Bone marrow (tissue), 2 donors: Measurements from ENCODE around the gene REV3L.
A peak's percentile ranks its signal among the peaks of the same experiment; 100 is the strongest.
"Not testable (repeated sequence)": the region's sequence is repeated elsewhere in the genome, so short reads cannot be mapped to it uniquely, and the experiment has no call there.

ENCODE experiments used
- DNase-seq, 2 donors: peaks; one replicate each; lab custom pipeline; 2025; lab: John Stamatoyannopoulos, UW

REV3L gene

DNA sequence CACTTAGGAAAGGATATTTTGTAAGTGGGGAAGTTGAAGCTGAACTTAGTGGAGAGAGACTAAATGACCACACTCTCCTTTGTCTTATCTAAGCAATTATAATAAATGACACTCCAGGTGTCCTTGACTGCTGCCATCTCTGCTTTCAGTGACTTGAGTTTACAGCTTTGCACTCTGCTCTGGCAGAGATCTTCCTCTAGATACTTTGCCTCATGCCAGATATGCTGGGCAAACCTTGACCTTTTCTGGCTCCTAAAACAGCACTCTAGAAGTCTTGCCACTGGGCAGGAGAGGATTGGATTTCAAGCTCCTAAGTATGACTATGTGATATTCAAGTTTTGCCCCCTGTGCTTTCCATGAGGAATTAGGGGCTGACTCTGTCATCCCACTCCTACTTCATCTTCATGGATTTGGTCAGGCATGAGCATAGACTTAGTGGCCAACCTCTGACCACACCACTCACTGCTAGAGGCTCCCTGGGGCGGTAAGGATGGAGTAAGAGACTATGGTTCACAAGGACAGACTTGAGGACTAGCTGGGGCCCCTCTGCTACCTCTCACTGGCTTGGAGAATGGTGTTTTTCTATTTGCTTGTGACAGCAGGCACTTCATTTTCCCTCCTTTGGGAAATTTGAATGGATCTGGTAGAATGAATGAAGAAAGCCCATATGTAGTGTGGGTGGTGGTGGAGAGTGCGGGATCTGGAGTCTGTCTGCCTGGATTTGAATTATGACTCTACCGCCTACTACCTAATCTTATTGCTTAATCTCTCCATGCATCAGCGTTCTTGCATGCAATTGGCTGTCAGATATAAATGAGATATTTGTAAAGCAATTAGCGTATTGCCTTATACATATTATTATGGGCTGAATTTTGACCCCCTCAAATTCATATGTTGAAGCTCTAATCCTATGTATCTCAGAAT, 191.4 kb downstream of the REV3L start:
- DNase-seq, result no peak

DNA sequence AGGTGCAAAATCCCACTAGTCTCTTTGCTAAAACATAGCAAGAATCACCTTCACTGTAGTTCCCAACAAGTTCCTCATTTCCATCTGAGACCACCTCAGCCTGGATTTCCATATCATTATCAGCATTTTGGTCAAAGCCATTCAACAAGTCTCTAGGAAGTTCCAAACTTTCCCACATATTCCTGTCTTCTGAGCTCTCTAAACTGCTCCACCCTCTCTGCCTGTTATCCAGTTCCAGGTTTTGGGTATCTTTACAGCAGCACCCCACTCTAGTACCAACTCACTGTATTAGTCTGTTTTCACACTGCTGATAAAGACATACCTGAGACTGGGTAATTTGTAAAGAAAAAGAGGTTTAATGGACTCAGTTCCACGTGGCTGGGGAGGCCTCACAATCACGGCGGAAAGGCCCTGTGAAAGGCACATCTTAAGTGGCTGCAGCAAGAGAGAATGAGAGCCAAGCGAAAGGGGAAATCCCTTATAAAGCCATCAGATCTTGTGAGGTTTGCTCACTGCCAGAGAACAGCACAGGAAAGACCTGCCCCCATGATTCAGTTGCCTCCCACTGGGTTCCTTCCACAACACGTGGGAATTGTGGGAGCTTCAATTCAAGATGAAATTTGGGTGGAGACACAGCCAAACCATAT, 192.2 kb downstream of the REV3L start:
- DNase-seq, result peak in 1 of 2 donors; percentile 7

DNA sequence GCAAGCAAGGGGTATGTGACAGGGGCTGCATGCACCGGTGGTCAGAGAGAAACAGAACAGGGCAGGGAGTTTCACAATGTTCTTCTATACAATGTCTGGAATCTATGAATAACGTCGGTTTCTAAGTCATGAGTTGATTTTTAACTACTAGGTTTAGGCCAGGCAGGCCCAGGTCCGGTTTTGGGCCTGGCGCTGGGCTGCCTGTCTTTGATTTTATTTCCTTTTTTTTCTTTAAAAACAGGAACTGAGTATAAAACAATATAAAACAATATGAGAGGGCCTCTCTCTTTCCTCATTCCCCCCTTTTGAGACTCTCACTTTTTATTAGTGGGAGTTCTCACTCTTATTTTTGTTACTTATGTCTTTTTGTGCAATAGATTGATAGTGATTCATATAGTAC, 198.7 kb downstream of the REV3L start:
- not testable (repeated sequence) for DNase-seq

DNA sequence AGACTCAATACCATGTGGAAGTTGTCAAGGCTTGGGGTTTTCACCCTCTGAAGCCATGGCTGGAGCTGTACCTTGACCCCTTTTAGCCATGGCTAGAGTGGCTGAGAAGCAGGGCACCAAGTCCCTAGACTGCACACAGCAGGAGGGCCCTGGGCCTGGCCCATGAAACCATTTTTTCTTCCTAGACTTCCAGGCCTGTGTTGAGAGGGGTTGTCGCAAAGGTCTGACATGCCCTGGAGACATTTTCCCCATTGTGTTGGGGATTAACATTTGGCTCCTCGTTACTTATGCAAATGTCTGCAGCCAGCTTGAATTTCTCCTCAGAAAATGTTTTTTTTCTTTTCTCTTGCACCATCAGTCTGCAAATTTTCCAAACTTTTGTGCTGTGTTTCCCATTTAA, 199.3 kb downstream of the REV3L start:
- no peak for DNase-seq

DNA sequence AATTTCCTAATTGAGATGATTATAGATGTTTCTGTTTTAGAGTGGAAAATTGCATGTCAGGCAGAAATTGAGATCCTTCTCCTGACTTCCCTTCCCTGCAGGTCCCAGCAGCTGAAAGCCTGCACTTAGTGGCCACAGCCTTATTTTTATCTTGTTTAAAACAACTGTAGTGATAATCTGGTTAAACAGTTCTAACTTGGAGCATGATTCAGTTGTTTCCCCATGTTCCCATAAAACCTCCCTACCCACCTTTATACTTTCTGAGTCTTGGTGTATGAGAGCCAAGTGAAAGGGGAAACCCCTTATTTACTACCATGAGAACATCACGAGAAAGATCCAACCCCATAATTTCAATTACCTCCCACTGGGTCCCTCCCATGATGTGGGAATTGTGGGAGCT, 200.5 kb downstream of the REV3L start:
- DNase-seq, result no peak

DNA sequence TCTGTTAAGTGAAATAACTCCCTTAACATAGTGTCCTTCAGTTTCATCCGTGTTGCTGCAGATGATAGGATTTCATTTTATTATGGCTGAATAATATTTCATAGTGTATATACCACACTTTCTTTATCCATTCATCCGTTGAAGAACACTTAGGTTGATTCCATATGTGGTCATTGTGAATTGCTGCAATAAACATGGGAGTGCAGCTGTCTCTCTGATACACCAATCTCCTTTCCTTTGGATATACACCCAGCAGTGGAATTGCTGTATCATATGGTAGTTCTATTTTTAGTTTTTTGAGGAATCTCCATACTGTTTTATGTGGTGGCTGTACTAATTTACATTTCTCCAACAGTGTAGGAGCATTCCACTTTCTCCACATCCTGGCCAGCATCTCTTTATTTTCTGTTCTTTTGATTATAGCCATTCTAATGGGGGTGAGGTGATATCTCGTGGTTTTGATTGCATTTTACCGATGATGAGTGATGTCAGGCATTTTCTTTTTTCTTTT, 202.5 kb downstream of the REV3L start:
- DNase-seq, result no peak

DNA sequence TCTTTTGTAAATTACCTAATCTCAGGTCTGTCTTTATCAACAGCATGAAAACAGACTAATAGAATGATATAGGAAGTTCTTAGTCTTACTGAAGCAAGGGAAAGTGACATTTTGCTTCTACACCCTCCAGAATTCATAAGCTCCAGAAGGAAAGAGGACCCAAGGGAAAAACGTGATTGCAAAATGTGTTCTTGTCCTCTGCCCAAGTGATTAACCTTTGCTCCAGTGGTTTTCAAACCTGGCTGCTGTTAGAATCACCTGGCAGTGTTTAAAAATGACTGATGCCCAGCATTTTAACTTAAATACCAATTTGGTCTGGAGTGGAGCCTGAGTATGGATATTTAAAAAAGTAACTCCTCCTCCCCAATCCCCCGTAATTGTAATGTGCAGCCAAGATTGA, 204.3 kb downstream of the REV3L start:
- DNase-seq, result no peak

DNA sequence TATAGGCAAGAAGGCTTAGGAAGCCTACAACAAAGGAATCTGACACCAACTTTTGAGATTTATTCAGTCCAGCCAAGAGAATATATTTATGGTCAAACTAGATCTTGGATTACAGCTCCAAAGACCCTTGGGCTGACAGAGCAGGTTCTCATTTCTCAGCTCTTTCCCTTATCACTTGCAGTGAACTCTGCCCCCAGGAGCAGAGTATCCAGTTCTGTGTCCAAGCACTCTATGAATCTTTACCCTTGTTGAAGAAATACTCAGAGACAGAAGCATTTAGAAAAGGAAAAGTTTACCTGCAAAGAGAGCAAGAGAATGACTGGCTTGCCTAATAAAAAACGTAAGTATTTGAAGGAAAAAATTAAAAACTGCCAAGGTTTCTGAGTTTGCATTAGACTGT, 205.2 kb downstream of the REV3L start:
- no peak for DNase-seq

DNA sequence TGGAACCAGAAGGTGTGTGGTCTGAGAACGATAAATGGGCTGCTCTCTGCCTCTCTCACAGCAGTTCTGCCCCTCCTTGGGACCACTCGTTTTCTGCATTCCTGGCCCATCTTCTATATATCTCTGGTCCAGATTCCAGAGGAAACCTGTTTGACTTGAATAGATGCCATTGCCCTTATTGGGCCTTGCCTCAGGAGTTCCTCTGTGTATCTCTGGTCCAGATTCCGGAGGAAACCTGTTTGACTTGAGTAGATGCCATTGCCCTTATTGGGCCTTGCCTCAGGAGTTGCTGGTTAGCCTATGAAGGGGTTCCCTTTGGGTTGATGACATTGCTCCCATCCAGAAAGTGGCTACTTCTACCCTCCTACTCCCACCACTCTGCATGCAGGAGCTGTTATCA, 206.3 kb downstream of the REV3L start:
- no peak for DNase-seq

DNA sequence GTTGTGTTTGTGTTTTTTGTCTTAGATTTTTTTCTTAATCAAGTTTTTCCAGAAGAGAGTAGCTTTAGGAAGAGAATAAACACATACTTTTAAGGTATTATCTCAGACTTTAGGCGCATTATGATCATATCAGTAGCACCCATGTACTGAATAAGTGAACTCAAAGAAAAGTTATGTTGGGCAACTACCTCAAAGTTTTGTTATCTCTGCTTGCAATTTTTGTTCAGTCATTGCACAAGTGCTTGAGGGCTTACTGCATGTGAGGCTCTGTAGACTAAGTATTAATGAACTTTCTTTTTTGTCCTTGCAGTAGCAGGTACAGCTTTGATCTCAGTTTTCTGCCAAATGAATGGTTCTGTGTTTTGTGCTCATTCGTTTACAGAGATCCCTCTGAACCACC, 206.7 kb downstream of the REV3L start:
- no peak for DNase-seq

DNA sequence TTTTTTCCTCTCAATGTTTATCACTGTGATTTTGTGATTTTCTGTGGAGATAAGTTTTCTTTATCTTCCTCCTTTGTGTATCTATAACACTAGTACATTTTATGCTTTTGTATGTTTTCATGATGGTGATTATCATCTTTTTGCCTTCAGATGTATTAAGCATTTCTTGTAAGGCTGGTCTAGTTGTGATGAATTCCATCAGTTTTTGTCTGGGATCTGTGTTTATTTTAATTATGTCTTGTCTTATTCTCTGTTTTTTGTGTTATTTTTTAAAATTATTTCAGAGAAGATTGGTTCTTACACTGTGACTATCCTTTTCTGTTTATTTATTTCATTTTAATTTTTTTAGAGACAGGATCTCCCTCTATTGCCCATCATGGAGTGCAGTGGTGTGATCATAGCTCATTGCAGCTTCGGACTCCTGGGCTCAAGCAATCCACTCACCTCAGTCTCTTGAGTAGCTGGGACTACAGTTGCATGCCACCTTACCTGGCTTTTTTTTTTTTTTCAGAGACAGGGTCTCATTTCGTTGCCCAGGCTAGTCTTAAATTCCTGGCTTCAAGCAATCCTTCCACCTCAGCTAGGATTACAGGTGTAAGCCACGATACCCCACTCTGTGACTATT, 208.3 kb downstream of the REV3L start:
- DNase-seq, result no peak

DNA sequence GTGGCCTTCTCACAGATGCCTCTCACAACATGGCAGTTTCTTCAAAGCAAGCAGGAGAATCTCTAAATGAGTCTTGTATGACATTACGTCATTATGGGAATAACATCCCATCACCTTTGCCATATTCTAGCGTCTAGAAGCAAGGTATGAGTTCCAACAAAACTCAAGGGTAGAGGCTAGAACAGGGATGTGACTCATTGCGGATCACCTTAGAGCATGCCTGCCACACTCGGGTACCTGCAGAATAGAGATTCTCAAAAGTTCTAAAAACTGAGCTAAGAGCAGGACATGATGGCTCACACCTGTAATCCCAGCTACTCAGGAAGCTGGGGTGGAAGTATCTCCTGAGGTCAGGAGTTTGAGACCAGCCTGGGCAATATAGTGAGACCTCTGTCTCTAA, 212.9 kb downstream of the REV3L start:
- no peak for DNase-seq

DNA sequence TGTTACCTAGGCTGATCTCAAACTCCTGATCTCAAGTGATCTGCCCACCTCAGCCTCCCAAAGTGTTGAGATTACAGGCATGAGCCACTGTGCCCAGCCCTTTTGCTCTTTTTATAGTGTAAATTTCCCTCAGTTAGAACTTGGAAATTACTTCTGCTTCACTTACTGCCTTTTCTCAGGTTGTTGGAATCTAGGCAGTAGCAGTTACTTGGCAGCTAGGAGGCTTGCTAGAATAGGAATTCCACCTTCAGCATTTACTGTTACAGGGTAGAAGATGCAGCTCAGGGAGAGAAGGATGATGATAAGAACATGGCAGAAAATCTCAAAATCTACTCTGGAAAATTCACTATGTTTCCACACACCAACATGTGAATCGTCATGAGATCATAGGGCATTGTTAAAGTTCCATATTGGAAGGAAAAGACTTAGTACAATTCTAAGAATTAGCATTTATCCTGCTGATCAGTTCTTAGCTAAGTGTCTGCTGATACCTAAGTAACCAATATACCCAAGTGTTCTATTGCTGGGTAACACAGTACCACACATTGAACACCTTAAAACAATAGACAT, 213.5 kb downstream of the REV3L start:
- DNase-seq, result no peak

DNA sequence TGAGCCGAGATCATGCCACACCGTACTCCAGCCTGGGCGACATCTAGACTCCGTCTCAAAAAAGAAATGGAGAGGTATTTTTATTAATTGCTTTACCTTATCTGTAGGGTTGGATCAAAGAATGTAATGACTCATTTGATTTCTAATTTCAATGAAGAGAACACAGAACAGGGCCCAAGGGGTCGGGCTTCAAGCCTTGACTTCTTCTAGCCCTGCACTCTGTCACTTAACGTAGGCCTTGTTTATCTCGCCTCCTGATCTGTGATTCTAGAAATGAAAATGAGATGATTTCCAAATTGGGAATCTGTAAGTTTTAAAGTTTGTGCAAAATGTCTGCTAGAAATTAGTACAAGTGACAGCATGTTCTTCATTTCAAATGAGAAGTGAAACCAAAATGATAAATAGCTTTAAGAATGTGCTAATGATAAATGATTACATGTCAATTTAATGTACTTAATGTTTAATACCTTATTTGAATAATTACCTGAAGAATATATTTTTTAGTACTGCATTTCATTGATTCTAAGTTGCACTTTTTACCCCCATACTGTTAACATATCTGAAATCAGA, 215.2 kb downstream of the REV3L start:
- DNase-seq, result no peak

DNA sequence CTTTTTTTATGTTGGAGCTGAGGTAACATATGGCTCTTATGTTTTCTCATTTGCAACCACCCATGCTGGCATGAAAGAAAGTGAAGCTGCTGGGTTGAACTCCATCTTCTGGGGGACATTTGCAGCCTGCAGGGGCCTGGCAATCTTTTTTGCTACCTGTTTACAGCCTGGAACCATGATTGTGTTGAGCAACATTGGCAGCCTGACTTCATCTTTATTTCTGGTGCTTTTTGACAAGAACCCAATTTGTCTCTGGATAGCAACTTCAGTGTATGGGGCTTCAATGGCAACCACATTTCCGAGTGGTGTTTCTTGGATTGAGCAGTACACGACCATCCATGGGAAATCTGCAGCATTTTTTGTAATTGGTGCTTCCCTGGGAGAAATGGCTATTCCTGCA, 216.7 kb downstream of the REV3L start:
- no peak for DNase-seq

DNA sequence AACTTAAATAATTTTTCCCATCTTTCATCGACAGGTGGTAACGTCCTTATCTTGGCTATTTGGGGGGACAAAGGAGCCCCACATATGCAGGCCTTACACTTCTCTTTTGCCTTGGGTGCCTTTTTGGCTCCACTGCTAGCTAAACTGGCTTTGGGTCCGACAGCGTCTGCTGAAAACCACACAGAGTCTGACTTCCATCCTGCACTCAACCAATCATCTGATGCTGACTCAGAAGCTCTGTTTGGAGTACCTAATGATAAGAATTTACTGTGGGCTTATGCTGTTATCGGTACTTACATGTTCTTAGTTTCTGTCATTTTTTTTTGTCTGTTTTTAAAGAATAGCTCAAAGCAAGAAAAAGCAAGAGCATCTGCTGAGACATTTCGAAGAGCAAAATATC, 217.2 kb downstream of the REV3L start:
- no peak for DNase-seq

DNA sequence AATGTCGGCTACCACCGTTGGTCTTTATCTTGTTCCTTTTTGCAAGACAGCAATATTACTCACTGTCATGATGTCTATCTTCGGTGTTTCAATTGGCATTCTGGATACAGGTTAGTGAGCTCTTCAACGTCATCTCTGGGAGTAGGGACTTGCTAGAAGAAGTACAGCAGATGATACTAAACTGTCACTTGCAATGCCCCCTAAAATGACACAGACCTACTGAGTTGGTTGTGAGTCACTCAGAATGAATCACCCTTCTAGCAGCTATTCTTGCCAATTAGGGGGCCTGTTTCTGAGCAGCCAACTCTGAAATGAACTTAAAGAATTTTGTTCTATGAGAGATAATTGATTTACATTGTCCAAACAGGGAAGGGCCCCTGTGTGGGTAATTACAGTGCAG, 219.2 kb downstream of the REV3L start:
- peak in 1 of 2 donors; percentile 70 for DNase-seq

DNA sequence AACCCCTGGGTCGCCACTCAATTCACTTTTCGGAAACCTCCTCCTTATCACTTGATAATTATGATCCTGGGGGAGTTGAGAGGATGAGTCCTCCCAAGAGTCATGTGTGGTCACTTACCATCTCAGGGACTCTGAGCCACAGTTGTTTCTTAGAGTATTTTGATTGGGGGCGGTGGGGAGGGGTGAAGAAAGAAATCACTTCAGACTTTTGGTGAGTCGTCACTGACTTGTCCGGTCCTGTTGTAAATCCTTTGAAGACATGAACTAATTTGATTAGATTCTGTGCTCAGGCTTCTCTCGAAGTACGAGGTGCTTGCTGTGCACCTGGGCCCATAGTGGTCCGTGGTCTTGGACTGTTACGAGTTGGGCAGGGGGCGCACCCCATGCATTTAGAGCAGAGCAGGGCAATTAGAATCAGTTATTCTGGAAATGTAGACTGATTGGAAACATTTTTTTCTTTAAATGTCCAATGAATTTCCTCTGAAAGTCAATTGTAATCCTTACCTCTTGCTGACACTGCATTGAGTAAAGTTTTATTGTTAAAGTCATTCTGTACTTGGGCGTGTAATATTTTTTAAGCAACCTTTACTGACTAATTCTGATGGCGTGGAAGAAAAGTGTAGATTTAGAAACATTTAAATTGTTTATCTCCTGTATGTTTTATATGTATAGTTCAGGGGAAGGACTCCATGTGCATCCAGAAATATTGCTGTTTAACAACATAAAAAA, 222.3 kb downstream of the REV3L start:
- no peak for DNase-seq

DNA sequence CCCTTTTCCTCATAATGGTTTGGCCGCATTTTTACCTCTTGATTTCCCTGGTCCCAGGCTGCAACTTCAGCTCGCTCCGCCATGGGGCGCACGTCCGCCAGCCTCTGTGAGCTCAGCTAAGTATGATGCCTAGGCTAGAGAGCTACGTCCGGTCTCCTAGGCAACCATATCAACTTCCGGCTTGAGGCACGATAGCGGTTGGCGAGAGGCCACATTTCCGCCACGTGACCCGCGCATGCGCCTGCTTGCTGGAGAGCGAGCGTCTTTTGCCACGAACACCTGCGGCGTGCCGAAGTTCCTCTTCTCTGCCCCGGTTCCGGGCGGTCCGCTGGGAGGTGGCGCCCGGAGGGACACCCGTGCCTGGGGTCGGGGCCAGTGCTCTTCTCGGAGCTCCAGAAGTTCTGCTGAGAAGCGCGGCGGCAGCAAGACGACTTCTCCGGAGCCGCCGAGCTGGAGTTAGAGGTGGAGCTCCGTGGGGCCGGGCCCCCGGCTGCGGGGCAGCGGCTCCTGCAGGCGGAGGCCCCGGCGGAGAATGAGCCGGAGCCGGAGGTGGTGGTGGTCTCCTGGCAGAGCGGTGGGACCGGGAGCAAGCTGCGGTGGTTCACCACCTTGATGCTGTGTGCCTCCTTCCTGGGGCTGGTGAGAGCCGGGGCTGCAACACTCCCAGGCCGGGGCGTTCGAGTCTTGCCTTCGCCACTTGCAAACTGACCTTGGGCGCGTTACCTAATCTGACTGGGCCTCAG, 223.8 kb downstream of the REV3L start:
- DNase-seq, result peak; percentile 94 to 98

DNA sequence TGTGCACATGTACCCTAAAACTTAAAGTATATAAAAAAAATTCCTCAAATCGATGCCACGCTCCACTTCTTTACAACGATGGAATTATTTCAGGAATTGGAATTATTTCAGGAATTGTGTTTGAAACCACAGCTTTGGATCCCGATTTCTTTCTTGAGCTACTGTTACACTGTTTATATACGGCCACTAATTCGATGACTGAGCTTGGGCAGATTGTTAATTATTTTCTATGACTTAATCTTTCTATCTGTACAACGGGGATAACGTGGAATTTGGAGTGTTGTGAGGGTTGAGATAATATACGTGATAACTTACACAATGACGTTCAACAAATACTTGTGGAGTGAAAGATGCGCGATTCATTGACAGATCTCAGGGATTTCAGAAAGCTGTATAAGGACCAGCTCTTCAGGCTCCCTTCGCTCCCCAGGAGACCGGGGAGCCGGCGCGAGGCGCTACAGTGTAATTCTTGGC, 224.4 kb downstream of the REV3L start:
- DNase-seq, result no peak

DNA sequence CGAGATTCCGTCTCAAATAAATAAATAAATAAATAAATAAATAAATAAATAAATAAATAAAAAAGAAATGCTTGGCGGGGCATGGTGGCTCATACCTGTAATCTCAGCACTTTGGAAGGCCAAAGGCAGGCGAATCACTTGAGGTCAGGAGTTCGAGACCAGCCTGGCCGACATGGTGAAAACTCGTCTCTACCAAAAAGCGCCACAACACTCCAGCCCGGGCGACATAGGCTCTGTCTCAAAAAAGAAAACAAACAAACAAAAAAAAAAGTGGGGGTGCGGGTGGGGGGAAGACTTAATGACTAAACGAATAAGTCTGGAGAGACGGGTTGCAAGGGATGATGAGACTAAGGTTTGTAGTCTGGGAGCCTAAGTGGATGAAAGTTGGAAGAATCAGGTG, 225.0 kb downstream of the REV3L start:
- DNase-seq, result no peak
